ENCODE measurements around the gene TMEM225B. TPM values are rescaled to one million over a fixed set of nuclear protein-coding genes. Genes with fewer than 3 reads are reported as not detected.
"Not testable (repeated sequence)": the region's sequence is repeated elsewhere in the genome, so short reads cannot be mapped to it uniquely, and the experiment has no call there.

Gene TMEM225B
- 0.43 and 1.6 TPM in 2 replicates for total RNA-seq

GRCh38 chr7:99597762-99598501 is at the start of gene TMEM225B:
TSS of gene TMEM225B (plus strand) at chr7:99598267. CDS start at chr7:99604389, 6,122 bp downstream.
- no peak for DNase-seq (ENCODE audit: low read depth)
- TF ChIP-seq CTCF (IDR thresholded peaks at IDR 0.05; ENCODE audit: insufficient read depth, low read depth, low read length) = no peak
- H3K4me3 ChIP-seq (ENCODE audit: low read depth, low read length) = no peak within 1 kb of the TSS

GRCh38 chr7:99549545-99549944 is 48.5 kb upstream of the TMEM225B start:
- DNase-seq (ENCODE audit: low read depth); H3K4me3 ChIP-seq (ENCODE audit: low read depth, low read length): not testable (repeated sequence)

- peak overlapping the region; percentile 99 for H3K4me3 ChIP-seq (ENCODE audit: low read depth, low read length)
- TF ChIP-seq CTCF (IDR thresholded peaks at IDR 0.05; ENCODE audit: insufficient read depth, low read depth, low read length) = no peak
- peak; percentile 31 for DNase-seq (ENCODE audit: low read depth)
These were observed 46.7 kb upstream of the TMEM225B start for GRCh38 chr7:99551334-99551733.

GRCh38 chr7:99551767-99552463 is 46.2 kb upstream of the TMEM225B start, which contains the start of gene FAM200A:
TSS of gene FAM200A (minus strand) at chr7:99552114. CDS start at chr7:99548407, 3,707 bp downstream.
- no peak for TF ChIP-seq CTCF (IDR thresholded peaks at IDR 0.05; ENCODE audit: insufficient read depth, low read depth, low read length)
- DNase-seq (ENCODE audit: low read depth) = peak; percentile 90
- peak within 1 kb of the TSS; percentile 99 for H3K4me3 ChIP-seq (ENCODE audit: low read depth, low read length)

GRCh38 chr7:99553039-99553438 is 45.0 kb upstream of the TMEM225B start:
- H3K4me3 ChIP-seq (ENCODE audit: low read depth, low read length) = no peak overlapping the region
- TF ChIP-seq CTCF (IDR thresholded peaks at IDR 0.05; ENCODE audit: insufficient read depth, low read depth, low read length) = no peak
- no peak for DNase-seq (ENCODE audit: low read depth)

GRCh38 chr7:99554939-99555338 is 43.1 kb upstream of the TMEM225B start:
- H3K4me3 ChIP-seq (ENCODE audit: low read depth, low read length) = no peak overlapping the region
- no peak for DNase-seq (ENCODE audit: low read depth)
- TF ChIP-seq CTCF (IDR thresholded peaks at IDR 0.05; ENCODE audit: insufficient read depth, low read depth, low read length) = no peak

GRCh38 chr7:99557196-99557607 is 40.9 kb upstream of the TMEM225B start:
- peak overlapping the region; percentile 92 for H3K4me3 ChIP-seq (ENCODE audit: low read depth, low read length)
- no peak for TF ChIP-seq CTCF (IDR thresholded peaks at IDR 0.05; ENCODE audit: insufficient read depth, low read depth, low read length)
- no peak for DNase-seq (ENCODE audit: low read depth)
